Breast epithelium (tissue), 3 donors: ENCODE results near the gene PCSK5.

Source experiments
- POLR2AphosphoS5 ChIP-seq, 3 donors: sonication (generic); formaldehyde crosslinking; IDR thresholded peaks; one replicate each; pipeline ENCODE4 v1.6.1; 2017; ENCODE audit warnings: antibody characterized with exemption in 3 of 3
- TF ChIP-seq, protein P1 (sequence below), 3 donors: fragments of 450-650 bp; IDR thresholded peaks; one replicate each; pipeline ENCODE4 v1.5.1; 2016 to 2017; ENCODE audit warnings: antibody characterized with exemption in 3 of 3, mild to moderate bottlenecking in 3 of 3, moderate library complexity in 3 of 3

DNA sequence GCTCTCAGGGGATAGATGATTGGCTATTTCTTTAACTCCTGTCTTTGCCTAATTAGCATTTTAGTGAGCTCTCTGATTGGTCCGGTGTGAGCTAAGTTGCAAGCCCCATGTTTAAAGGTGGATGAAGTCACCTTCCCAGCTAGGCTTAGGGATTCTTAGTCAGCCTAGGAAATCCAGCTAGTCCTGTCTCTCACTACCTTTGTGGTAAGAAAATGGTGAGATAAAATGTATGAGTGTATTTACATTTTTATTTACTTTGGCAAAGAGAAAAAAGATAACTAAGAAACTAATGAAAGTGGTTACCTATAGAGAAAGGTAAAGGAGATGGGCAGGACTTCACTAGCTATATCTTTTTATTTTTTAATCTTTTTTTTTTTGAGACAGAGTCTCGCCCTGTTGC lies 357.0 kb downstream of the PCSK5 start:
- TF ChIP-seq, protein P1, sequence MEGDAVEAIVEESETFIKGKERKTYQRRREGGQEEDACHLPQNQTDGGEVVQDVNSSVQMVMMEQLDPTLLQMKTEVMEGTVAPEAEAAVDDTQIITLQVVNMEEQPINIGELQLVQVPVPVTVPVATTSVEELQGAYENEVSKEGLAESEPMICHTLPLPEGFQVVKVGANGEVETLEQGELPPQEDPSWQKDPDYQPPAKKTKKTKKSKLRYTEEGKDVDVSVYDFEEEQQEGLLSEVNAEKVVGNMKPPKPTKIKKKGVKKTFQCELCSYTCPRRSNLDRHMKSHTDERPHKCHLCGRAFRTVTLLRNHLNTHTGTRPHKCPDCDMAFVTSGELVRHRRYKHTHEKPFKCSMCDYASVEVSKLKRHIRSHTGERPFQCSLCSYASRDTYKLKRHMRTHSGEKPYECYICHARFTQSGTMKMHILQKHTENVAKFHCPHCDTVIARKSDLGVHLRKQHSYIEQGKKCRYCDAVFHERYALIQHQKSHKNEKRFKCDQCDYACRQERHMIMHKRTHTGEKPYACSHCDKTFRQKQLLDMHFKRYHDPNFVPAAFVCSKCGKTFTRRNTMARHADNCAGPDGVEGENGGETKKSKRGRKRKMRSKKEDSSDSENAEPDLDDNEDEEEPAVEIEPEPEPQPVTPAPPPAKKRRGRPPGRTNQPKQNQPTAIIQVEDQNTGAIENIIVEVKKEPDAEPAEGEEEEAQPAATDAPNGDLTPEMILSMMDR (IDR thresholded peaks at IDR 0.05): no peak
- no peak for TF ChIP-seq POLR2AphosphoS5 (IDR thresholded peaks at IDR 0.05)
